HG02840 (cell line): Measurements from ENCODE around the gene ACOXL.

Experiments used
- ATAC-seq: cut with Tn5 transposase; IDR thresholded peaks from one replicate; pipeline ENCODE4 v1.9.1; 2021; ENCODE audit warnings: mild to moderate bottlenecking, moderate library complexity, moderate number of reproducible peaks; ENCODE audit not compliant: unreplicated experiment, low FRiP score

The ACOXL gene

DNA sequence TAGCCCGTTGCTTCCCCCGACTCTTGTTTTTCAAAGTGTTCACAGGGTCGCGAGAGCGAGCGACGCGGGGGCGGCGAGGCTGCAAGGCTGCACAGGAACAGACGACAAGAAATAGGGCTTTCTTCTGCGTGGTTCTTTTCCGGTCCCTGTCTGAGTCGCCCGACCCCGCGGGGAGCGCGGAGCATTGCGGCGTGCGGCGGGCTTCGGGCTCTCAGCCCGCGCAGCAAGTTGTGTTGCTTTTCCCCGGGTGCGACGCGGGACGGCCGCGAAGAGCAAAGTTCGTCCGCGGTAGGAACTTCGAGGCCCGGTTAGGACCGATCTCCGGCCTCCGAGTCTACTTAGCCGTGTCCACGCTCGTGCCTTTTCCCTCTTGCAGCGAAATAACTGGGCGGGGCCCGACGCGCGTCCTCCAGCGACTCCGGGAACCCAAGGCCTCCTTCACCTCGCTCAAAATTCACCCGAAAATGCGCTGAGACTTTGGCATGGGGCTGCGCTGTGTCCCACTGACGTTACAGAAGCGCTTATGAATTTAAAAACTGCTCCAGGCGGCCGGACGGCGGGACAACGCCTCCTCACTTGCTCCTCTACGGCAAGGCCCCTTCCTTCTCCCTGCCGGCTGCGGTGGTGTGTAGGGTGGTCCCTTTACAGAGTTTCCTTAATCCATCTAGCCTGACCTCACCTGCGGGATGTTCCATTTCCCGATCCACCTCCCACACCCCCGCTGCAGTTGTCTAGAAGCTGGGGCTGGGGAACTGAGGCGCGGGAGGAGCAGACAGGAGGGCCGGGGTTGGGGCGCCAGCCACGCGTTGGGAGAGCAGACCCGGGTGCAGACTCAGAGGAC is 386.8 kb downstream of the ACOXL start:
- no peak for ATAC-seq

GRCh38 chr2:111119822-111120252 is 387.5 kb downstream of the ACOXL start:
- peak; percentile 1 for ATAC-seq

GRCh38 chr2:111120253-111121027 is 388.1 kb downstream of the ACOXL start, which contains the start of gene BCL2L11:
BCL2L11 (plus strand) TSS chr2:111120914; CDS start chr2:111123746, 2,832 bp downstream.
- peak; percentile 54 for ATAC-seq

- no peak for ATAC-seq
These were observed 388.9 kb downstream of the ACOXL start for GRCh38 chr2:111121028-111121827.

GRCh38 chr2:111121828-111122630 is 389.7 kb downstream of the ACOXL start:
- peak; percentile 35 for ATAC-seq

DNA sequence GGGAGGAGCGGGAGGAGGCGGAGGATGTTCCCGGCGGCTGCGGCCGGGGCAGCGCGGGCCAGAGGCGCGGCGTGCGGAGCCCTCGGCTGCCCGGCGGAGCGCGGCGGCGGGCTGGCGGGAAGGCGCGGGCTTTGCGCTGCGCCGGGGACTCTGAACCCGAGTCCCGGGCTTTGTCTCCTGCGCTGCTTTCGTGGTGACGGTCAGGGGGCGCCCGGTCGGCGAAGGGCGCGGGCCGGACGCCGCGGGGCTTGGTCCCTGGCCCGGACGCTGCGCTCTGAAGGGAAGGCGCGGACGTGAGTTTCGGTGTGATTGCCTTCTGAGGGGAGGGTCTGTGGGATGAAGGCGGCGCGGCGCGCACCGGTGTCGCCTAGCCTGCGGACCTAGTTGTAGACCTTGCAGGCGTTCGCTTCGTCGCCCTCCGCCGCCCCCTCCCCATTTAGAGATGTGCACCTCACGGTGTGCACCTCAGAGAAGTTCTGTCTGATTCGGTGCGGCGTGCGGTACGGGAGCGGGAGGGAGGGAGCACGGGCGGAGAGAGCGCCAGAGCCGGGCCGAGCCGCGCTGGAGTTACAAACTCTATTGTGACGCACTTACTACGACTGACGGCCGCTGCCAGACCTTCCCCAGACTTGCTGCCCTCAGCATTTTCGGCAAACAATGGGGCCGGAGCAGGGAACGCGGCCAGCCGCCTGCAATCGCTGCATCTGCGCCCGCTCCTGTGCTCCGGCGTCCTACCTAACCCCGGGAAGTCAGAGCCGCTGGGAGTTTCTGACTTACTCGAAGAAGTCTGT is 390.5 kb downstream of the ACOXL start:
- ATAC-seq: no peak

DNA sequence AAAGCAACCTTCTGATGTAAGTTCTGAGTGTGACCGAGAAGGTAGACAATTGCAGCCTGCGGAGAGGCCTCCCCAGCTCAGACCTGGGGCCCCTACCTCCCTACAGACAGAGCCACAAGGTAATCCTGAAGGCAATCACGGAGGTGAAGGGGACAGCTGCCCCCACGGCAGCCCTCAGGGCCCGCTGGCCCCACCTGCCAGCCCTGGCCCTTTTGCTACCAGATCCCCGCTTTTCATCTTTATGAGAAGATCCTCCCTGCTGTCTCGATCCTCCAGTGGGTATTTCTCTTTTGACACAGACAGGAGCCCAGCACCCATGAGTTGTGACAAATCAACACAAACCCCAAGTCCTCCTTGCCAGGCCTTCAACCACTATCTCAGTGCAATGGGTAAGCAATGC is 391.4 kb downstream of the ACOXL start:
- no peak for ATAC-seq

GRCh38 chr2:111126581-111126980 is 394.2 kb downstream of the ACOXL start:
- no peak for ATAC-seq

- no peak for ATAC-seq
These were observed 395.0 kb downstream of the ACOXL start for GRCh38 chr2:111127351-111127750.

- no peak for ATAC-seq
These were observed 395.7 kb downstream of the ACOXL start for GRCh38 chr2:111128096-111128495.

DNA sequence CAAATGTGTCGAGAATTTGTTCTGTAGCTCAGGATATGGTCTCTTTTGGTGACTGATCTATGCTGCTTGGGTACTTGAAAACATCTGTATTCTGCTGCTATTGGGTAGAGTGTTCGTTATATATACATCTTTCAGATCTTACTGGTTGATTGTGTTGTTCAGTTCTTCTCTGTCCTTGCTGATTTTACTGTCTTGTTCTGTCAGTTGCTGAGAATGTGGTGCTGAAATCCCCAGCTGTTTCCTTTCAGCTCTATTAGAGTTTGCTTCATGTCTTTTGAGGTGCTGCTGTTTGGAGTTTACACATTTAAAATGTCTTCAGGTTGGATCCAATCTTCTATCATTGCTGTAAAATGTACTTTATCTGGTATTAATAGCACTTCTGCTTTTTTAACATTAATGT is 401.2 kb downstream of the ACOXL start:
- no peak for ATAC-seq

GRCh38 chr2:111134055-111134454 is 401.7 kb downstream of the ACOXL start:
- no peak for ATAC-seq

DNA sequence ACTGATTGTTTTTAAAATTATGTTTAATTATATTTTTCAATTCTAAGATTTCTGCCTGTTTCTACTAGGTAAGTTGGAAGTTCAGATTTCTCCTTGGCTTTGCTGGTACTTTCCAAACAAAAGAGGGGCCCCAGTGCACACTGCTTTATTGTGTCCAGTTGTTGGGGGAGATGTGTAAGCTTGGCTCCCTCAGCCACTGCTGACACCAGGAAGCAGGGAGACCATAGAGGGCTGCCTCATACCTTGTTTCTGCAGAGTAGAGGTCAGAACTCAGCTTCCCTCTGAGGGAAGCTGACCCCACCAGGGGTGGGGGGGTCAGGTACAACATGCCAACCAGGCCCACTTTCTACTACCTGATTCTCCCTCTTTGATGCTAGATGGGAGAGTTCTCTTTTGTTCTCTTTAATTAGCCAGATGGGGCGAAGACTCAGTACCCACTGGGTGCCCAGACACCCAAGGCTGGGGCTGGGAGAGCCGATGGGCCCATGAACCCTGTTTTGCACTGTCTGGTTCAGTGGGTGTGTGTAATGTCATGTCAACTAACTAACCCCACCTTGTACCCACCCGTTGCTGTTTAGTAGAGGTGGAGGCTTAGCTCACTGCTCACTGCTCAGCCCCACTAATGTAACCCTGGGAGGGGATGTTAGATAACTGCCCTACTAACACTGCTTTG is 403.0 kb downstream of the ACOXL start:
- no peak for ATAC-seq

DNA sequence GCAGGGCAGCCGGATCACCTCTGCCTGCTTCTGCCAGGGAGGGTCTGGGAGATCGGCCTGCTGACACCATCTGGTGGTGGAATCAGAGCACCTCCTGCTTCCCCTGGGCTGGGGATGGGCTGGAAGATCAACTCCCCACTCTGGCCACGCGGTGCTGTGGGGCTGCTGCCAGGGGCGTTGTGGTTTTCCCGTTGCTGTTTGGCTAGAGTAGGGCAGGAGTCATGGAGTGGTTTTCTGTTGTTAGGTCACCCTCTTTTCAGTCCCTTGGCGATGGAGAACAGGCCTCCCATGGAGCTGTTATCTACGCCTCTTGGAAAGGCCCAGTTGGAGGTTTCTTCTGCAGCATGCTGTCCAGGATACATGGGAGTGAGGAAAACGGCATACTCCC is 403.5 kb downstream of the ACOXL start:
- no peak for ATAC-seq

- ATAC-seq: no peak
These were observed 406.5 kb downstream of the ACOXL start for GRCh38 chr2:111138839-111139238.

GRCh38 chr2:111139637-111140317 is 407.4 kb downstream of the ACOXL start:
- no peak for ATAC-seq

DNA sequence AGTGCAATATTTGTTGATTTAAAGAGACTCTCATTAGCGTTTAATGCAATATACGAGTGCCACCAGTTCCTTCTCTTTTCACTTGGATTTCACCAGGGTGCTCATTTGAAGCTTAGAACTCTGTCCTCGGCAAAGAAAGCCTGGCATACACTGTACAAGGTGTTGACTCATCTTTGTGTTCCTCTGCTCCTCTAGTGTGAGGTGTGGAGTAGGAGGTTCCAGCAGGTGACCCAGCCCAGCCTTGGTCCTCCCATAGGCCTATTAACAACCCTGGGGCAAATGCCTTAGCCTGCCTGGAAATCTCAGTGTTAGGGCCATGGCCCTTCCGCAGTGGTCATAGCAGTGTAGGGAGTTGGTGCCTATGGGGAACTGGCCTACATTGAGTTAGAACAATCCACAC is 408.4 kb downstream of the ACOXL start:
- ATAC-seq: no peak

- ATAC-seq: no peak
These were observed 409.7 kb downstream of the ACOXL start for GRCh38 chr2:111142101-111142500.
